Activated CD8-positive, alpha-beta memory T cell treated with anti-CD3 and anti-CD28 coated beads, Interleukin-2, amount 10 ng/mL, durations not matched to agents 7 days and 5 days (primary cell): ENCODE data around the gene CHST5. TPM values are rescaled to one million over a fixed set of nuclear protein-coding genes. Genes with fewer than 3 reads are reported as not detected.
"Not testable (repeated sequence)": the region's sequence is repeated elsewhere in the genome, so short reads cannot be mapped to it uniquely, and the experiment has no call there.

Experiments used
- ATAC-seq: fragments of 150-1000 bp; cut with Tn5 transposase; one replicate; pipeline ENCODE4 v1.10.0; 2021; ENCODE audit warnings: moderate library complexity
- CTCF ChIA-PET: fragments of 350-600 bp; sonication (Branson Sonifier 250); formaldehyde crosslinking; loops from one replicate; lab custom pipeline; 2021; ENCODE audit warnings: antibody characterized with exemption; lab: Charles Lee
- DNase-seq: peaks from one replicate; pipeline ENCODE4 v3.0.0-alpha.2; 2020
- H3K27ac Mint-ChIP-seq: one replicate; pipeline ENCODE4 v1.8.0; 2021; ENCODE audit warnings: mild to moderate bottlenecking, mixed read lengths
- H3K27me3 Mint-ChIP-seq: one replicate; pipeline ENCODE4 v1.8.0; 2021; ENCODE audit warnings: mixed read lengths
- H3K36me3 Mint-ChIP-seq: one replicate; pipeline ENCODE4 v1.8.0; 2021; ENCODE audit warnings: mild to moderate bottlenecking, mixed read lengths
- H3K4me1 Mint-ChIP-seq: one replicate; pipeline ENCODE4 v1.8.0; 2021; ENCODE audit warnings: mixed read lengths
- H3K4me3 Mint-ChIP-seq: one replicate; pipeline ENCODE4 v1.8.0; 2021; ENCODE audit warnings: mild to moderate bottlenecking, moderate library complexity, mixed read lengths
- H3K9me3 Mint-ChIP-seq: one replicate; pipeline ENCODE4 v1.8.0; 2022; ENCODE audit warnings: low read depth, mixed read lengths
- total RNA-seq, 2 experiments: library from RNA; stranded (reverse); gene quantifications; one replicate each; pipeline ENCODE4 v1.2.3, GENCODE V29; 2021

Gene CHST5
- total RNA-seq, 2 experiments from 2014 or later: 0.14 TPM; not detected in 1

DNA sequence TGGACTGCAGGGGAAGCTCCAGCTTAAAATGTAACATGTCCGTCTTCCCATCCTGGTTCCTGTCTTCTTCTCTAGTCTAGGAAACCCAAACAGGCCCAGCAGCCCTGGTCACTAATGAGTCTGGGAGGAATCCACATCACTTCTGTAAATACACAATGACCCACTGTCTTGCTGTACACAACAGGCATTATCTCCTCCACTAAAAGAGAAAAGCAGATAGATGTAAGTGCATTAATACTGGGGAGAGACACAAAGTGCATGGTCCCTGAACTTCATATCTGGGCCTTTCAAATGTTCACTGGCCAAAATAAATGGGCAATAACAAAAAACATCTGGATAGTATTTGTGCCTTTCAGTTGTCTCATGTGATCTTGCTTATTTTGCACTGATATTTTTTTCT is 10.0 kb upstream of the CHST5 start:
- H3K4me1 Mint-ChIP-seq, H3K9me3 Mint-ChIP-seq, CTCF ChIA-PET, H3K27ac Mint-ChIP-seq, H3K4me3 Mint-ChIP-seq, H3K36me3 Mint-ChIP-seq, H3K27me3 Mint-ChIP-seq, DNase-seq, ATAC-seq: not testable (repeated sequence)

DNA sequence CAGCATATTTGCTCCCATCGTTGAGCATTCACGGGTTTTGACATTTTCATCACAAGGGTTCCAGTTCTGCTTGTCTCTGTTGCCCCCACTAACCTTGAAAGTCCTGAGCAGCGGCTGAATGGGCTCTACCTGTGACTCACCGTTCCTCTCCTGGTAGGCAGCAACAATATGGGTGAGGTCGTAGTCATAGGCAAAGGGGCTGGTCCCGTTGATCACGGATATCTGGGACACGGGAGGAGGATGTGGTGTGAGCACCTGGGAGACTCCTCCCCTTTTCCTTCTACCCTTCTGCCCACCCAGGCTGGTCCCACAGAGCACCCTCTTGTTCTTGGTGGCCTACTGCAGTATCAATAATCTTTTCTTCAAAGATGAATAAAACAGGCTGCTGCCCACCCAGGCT is 6.6 kb upstream of the CHST5 start:
- H3K4me1 Mint-ChIP-seq, H3K4me3 Mint-ChIP-seq, H3K27ac Mint-ChIP-seq, DNase-seq, H3K9me3 Mint-ChIP-seq, H3K36me3 Mint-ChIP-seq, ATAC-seq, CTCF ChIA-PET, H3K27me3 Mint-ChIP-seq: not testable (repeated sequence)

DNA sequence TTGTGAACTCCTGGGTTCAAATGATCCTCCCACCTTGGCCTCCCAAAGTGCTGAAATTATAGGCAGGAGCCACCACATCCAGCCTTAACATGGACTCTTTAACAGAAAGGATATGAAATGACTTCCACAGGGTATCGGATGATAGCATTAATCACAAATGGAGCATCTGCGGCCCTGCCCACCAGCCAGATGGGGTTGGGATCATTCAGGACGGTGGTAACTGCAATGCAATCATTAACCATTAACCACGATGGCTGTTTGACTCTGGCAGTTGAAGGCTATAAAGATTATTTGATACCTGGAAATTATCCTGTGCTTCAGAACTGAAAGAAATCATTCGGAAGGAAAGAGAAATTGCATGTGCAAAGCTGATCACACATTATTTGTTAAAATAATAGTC is 5.3 kb upstream of the CHST5 start:
- ATAC-seq: no peak
- no peaks in the 10 kb centered on the region for H3K9me3 Mint-ChIP-seq
- H3K27me3 Mint-ChIP-seq: no peaks in the 10 kb centered on the region
- H3K36me3 Mint-ChIP-seq: no peaks in the 10 kb centered on the region
- no peak for DNase-seq
- H3K4me3 Mint-ChIP-seq: no peak overlapping the region
- CTCF ChIA-PET: no interaction called here
- no peak overlapping the region for H3K27ac Mint-ChIP-seq
- H3K4me1 Mint-ChIP-seq: peaks cover 1% of the 10 kb centered on the region

DNA sequence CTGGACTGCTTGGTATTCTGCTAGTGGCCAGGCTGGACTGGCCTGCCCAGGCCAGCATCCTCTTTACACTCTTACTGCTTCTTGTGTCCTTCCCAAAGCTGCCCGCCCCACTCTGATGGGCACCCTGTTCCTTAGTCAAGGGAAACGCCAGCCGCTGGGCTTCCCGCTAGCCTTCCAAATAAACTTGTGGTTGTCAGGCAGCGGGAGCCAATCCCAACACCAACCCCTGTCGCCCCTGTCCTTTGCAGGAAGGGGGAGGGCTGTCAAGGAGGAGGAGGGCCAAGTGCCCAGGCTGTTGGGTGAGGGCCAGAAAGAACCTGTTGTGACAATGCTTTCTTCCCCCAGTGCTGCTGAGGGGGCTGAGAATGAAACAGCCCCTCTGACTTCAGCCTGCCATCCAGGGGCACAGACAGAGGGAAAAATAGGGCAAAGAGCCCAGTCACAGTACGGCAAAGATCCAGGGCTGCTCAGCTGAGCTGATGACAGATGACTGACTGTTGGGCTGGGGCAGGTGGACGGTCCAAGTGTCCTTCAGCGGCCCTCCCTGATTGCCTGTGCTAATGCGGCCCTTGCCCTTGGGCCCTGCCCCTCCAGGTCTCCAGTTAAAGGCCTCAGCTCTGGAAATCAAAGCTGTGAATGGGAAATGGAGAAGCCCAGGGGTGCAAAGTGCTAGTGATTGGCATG is 3.1 kb upstream of the CHST5 start:
- DNase-seq, CTCF ChIA-PET, H3K27me3 Mint-ChIP-seq, H3K4me3 Mint-ChIP-seq, H3K4me1 Mint-ChIP-seq, H3K9me3 Mint-ChIP-seq, H3K27ac Mint-ChIP-seq, H3K36me3 Mint-ChIP-seq, ATAC-seq: not testable (repeated sequence)

DNA sequence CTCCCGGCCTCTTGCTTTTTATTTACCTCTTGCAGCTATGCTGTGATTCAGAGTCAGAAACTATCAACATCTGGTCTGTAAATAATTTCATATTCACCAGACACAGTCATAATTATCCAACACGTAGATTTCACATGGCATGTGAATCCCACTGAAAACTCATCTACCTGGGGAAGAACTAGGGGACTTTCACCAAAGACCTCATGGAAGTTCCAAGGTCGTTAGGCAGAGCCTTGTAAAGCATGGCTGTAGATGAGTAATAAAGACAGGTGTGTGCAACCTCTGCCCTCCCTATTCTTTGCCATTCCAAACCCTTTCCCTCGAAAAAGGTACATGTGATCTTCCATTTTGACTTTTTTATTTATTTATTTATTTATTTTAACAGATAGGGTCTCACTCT is 1.9 kb upstream of the CHST5 start:
- H3K4me1 Mint-ChIP-seq: peaks cover 1% of the 10 kb centered on the region
- no peaks in the 10 kb centered on the region for H3K36me3 Mint-ChIP-seq
- DNase-seq (no peak), ATAC-seq (no peak)
- no peak overlapping the region for H3K4me3 Mint-ChIP-seq
- H3K9me3 Mint-ChIP-seq: no peaks in the 10 kb centered on the region
- H3K27ac Mint-ChIP-seq: no peak overlapping the region
- H3K27me3 Mint-ChIP-seq: no peaks in the 10 kb centered on the region
- CTCF ChIA-PET: no interaction called here

DNA sequence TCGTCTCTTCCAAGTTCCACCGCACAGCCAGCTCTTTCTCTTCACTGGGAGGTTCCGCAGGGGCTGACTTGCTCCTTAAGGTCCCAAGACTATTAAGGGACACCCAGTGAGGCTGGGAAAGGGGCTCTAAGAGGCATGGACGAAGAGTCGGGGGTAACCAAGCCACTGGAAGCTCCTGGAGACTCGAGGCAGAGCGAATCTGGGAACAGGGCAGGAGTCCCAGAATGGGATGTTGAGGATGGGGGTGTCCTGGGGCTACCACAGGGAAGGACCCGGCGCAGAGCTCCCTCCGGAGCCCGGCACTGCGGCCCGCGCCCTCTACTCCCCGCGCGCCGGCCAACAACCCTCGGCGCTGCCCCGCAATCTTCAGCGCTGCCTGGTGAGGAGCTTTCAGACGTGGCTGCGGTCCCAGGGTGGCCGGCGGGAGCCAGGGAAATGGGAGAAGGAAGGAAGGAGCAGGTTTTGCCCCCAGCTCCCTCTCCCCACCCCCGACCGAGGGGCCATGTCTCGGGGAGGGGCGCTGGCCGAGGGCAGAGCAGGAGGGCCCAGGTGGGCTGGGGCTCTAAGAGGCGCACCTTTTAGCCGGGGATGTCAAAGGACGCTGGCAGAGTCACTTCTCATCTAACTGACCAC is 581 bp downstream of the CHST5 start:
- H3K4me1 Mint-ChIP-seq: no peaks in the 10 kb centered on the region
- no peaks in the 10 kb centered on the region for H3K9me3 Mint-ChIP-seq
- no peak overlapping the region for H3K4me3 Mint-ChIP-seq
- no peak overlapping the region for H3K27ac Mint-ChIP-seq
- ATAC-seq (no peak), DNase-seq (no peak)
- CTCF ChIA-PET: interaction anchor here (0.6 to 1.7 kb wide), 2 partner anchors 48 to 70 kb away, joined by 3 to 4 read pairs; partner anchors contain the start of gene TMEM170A
- no peaks in the 10 kb centered on the region for H3K36me3 Mint-ChIP-seq
- H3K27me3 Mint-ChIP-seq: no peaks in the 10 kb centered on the region

DNA sequence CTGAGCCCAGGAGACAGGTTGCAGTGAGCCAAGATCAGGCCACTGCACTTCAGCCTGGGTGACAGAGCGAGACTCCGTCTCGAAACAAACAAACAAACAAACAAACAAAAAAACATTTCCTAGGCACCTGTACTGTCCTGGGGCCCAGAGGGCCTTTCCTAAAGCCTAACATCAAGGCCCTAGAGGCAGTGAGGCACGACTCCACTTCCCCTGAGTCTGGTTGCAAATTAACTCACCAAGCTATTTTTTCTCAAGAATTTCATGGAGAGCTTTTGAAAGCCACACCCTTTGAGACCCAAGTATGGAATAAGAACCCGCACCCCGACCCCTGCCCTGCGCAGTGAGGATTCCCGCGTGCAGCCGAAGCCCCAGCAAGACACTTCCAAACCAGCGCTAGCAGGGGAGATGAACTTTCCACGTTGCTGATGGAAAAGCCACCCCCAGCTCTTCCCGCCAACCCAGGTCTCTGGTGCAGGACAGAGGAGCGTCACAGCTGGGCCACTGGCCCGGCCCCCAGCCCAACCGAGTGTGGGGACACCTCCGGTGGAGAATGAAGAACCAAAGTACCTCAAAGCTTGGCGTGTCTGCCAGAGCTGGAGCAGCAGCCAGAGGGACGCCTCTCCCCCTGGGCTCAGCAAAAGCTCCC is 1.2 kb downstream of the CHST5 start:
- no peak for ATAC-seq
- no peaks in the 10 kb centered on the region for H3K9me3 Mint-ChIP-seq
- CTCF ChIA-PET: interaction anchor here (0.6 to 1.7 kb wide), 2 partner anchors 47 to 69 kb away, joined by 3 to 4 read pairs; partner anchors contain the start of gene TMEM170A
- no peak overlapping the region for H3K27ac Mint-ChIP-seq
- H3K27me3 Mint-ChIP-seq: no peaks in the 10 kb centered on the region
- DNase-seq: no peak
- H3K36me3 Mint-ChIP-seq: no peaks in the 10 kb centered on the region
- H3K4me3 Mint-ChIP-seq: no peak overlapping the region
- no peaks in the 10 kb centered on the region for H3K4me1 Mint-ChIP-seq

DNA sequence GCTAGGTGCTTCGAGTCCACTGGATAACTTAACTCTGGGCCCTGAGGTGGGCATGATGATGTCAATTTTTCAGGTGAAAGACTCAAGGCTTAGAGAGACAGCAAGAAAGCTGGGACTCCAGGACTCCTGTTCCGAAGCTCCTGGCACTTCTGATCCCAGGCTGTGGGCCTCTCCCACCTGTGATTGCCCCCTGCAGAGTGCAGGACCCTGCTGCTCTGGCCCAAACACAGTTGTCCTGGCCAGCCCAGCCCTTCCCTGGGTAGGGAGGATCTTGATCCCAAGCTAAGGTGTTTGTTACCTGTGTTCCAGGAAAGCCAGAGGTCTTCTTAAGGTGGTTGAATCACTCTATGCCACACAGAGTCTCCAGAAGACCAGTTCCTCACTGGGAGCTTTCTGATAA is 3.1 kb downstream of the CHST5 start:
- Mint-ChIP-seq H3K4me1 (no peaks in the 10 kb centered on the region), H3K9me3 (no peaks in the 10 kb centered on the region), H3K27me3 (no peaks in the 10 kb centered on the region), H3K36me3 (no peaks in the 10 kb centered on the region), H3K27ac (no peak overlapping the region), H3K4me3 (no peak overlapping the region)
- no peak for DNase-seq
- CTCF ChIA-PET: interaction anchor here (1.4 kb wide), 1 partner anchor 68 kb away, joined by 3 read pairs; no protein-coding TSS in a partner anchor
- ATAC-seq: no peak

DNA sequence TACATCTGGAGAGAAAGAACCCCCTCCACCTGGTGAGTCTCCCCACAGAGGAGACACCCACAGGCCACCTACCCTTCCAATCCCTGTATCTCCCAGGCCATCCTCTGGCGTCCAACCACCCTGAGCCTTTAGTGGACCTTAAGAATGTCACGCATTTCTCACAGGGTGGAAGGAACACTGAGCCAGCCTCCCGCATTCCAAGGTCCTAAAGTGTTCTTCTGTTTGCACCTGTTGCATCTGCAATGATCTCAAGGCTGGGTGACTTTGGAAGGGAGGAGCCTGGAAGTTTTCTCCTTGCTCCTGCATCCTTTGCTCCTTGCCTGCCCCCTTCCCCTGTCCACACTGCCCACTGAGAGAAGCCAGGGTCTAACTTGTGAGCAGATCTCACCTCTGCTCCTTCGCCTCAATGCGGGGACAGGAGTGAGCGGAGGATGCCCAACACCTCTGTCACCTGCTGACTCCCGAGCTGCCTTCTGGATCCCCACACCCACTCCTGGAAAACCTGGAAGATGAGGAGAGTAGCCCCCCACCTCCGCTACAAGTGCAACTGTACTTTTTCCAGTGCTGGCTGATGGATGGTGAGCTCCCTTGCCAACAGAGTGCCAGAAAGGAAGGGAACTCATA is 3.7 kb downstream of the CHST5 start:
- ATAC-seq (no peak), DNase-seq (no peak)
- Mint-ChIP-seq H3K9me3 (no peaks in the 10 kb centered on the region), H3K4me1 (no peaks in the 10 kb centered on the region), H3K36me3 (no peaks in the 10 kb centered on the region), H3K4me3 (no peak overlapping the region), H3K27ac (no peak overlapping the region), H3K27me3 (no peaks in the 10 kb centered on the region)
- CTCF ChIA-PET: interaction anchor here (1.1 to 1.4 kb wide), 3 partner anchors 14 to 67 kb away, joined by 3 to 5 read pairs (median 3); no protein-coding TSS in a partner anchor

DNA sequence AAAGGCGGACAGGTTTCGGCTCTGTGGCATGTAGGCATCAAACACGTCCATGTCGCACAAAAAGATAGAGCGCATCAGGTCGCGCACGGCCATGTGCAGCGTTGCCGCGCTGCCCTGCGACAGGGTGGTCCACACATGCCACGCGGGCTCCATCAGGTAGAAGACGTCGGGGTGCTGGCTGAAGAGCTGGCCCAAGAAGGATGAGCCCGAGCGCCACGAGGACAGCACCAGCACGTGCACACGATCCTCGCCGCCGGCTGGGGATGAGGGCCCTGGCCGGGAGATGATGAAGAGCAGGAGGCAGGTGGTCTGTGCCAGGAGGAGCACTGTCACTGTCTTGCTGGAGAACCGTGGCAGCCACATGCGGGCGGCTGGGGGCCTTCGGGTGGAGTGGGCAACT is 5.9 kb downstream of the CHST5 start:
- H3K27ac Mint-ChIP-seq: no peak overlapping the region
- ATAC-seq (no peak), DNase-seq (no peak)
- no peak overlapping the region for H3K4me3 Mint-ChIP-seq
- no peaks in the 10 kb centered on the region for H3K36me3 Mint-ChIP-seq
- no peaks in the 10 kb centered on the region for H3K4me1 Mint-ChIP-seq
- CTCF ChIA-PET: no interaction called here
- H3K27me3 Mint-ChIP-seq: no peaks in the 10 kb centered on the region
- no peaks in the 10 kb centered on the region for H3K9me3 Mint-ChIP-seq

DNA sequence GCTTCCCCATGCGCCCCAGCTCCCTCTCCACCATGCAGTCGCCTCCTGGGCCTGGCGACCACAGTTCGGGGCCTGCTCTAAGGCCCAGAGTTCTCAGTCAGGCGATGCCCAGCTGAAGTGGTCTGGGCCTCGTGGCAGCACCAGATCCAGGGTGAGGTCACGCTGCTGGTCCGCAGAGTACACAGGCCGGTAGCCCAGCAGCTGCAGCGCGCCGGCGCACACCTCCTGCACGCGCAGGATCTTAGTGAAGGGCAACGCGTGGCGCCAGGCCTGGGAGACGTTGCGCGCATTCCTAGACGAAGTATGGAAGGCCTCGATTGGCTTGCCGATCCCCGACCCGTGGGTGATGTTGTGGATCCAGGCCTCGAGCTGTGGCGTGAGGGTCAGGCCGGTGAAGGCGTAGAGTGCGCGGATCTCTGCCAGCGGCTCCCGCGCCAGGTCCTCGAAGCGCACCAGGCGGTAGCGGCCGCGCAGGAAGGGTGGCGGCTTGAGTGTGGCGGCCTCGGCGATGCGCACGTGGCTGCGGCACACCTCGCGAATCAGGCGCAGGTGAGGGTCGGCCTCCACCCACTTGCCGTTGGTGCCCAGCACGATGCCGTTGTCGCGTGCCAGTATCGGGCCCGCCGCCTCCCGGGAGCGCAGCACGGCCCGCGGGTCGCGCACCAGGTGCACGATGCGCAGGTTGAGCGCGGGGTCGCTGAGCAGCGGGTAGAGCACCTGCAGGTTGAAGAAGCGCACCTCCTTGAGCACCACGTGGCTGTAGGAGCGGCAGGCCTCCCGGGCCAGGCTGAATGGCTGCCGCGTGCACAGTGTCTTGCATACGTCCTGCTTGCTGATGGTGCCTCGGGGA is 6.6 kb downstream of the CHST5 start:
- Mint-ChIP-seq H3K9me3 (no peaks in the 10 kb centered on the region), H3K36me3 (no peaks in the 10 kb centered on the region), H3K4me1 (no peaks in the 10 kb centered on the region), H3K27me3 (no peaks in the 10 kb centered on the region), H3K4me3 (no peak overlapping the region), H3K27ac (no peak overlapping the region)
- ATAC-seq (no peak), DNase-seq (no peak)
- CTCF ChIA-PET: interaction anchor here (2.5 kb wide), 1 partner anchor 12 kb away, joined by 9 read pairs; no protein-coding TSS in a partner anchor

DNA sequence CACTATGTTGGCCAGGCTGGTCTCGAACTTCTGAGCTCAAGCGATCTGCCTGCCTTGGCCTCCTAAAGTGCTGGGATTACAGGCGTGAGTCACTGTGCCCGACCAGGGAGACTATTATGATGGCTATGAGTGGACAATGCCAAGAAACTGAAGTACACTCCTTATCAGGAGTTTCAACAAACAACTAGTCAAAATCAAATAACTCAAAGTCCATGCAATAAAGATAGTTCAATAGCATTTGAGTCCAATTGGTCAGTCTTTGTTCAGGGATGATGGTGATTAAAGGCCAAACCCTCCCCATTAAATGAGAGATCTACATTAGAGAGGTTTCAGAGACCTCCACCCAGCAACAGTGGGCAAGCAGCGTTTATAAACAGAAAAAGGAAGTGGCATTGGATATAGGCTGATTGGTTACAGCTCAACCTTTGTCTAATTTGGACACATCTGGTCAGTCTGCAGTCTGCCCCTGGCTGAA is 8.0 kb downstream of the CHST5 start:
- H3K4me3 Mint-ChIP-seq: no peak overlapping the region
- DNase-seq (no peak), ATAC-seq (no peak)
- no peaks in the 10 kb centered on the region for H3K27me3 Mint-ChIP-seq
- CTCF ChIA-PET: interaction anchor here (2.5 kb wide), 1 partner anchor 11 kb away, joined by 9 read pairs; no protein-coding TSS in a partner anchor
- H3K4me1 Mint-ChIP-seq: no peaks in the 10 kb centered on the region
- H3K9me3 Mint-ChIP-seq: no peaks in the 10 kb centered on the region
- H3K36me3 Mint-ChIP-seq: no peaks in the 10 kb centered on the region
- no peak overlapping the region for H3K27ac Mint-ChIP-seq
